Measurements from ENCODE around the gene TICAM2. TPM values are rescaled to one million over a fixed set of nuclear protein-coding genes. Genes with fewer than 3 reads are reported as not detected.

TICAM2 gene
- total RNA-seq, 1 donor, result 19.1 TPM

DNA sequence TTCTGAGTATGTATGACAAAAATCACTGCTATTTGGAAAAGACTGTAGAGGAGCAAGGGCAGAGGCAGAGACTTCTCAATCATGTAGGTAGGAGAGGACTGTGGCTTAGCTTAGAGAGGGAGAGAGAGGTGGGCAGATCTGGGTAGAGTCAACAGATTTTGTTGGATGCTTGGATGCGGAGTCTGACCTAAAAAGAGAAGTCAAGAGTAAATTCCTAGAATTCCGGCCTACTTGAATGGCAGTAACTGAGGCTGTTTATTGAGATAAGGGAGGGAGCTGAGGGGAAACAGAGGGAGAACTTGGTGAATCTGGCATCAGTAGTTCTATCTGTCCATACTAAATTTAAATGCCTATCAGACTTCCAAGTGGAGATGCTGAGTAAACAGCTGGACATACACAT lies 2.4 kb downstream of the TICAM2 start:
- DNase-seq (ENCODE audit: low read depth), result peak; percentile 47
- H3K4me3 ChIP-seq (ENCODE audit: low read depth, low read length), result peak overlapping the region; percentile 2
- TF ChIP-seq CTCF (IDR thresholded peaks at IDR 0.05; ENCODE audit: insufficient read depth, low read length), result no peak

DNA sequence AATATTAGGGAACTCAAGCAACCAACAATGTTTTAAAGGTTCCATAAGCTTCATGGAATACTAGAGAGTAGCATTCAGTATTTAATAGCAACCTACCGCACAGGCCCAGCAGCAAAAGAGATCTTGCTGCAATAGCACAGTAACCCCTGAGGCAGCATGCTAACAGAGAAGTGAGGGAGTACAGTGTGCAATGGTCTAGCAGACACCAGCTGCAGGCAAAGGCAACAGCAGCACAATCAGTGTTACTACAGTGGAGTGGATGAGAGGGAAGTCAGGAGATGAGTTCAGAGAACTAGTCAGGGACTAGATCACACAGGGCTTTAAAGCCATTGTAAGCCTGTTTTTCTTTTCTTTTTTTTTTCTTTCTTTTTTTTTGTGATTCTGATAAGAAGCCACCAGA lies 2.8 kb downstream of the TICAM2 start:
- peak overlapping the region; percentile 26 for H3K4me3 ChIP-seq (ENCODE audit: low read depth, low read length)
- peak; percentile 70 for DNase-seq (ENCODE audit: low read depth)
- no peak for TF ChIP-seq CTCF (IDR thresholded peaks at IDR 0.05; ENCODE audit: insufficient read depth, low read length)

DNA sequence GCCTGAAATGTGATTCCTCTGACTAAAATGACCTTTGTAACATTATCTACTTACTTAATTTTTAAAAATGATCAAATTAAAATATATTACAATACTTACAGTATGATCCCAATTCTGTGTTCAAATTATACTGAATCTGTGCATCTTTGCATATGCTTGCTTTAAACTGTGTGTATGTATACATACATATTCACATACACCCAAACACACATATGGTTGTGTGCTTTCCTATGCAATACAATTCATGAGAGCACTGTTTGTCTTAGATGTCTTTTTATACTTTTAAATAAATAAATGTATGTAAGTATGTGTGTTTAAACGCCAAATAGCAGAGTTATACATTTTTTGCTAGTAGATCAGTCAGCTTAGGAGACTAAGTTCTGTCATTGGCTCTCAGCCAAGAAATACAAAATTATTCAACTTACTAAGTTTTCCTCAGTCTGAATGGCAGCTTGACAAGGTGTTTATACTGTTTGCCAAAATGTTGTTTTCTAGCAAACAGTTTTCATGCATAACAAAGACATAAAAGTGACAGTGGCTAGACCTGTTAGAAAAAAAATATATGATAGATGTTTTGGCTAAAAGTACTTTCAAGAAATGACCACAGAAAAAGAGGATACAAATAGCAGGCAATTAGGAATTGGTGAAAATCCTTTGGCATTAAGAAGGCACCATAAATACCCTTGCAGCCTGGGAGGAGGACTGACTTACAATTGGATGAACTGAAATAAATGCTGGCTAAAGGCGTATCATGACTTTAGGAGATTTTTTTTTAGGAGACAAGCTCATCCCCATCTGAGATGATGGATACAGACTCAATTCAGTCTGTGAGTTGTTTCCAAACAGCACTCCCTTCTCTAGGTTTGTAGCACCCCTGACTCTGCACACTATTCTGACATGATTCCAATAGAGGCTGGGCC lies 7.9 kb downstream of the TICAM2 start:
- peak; percentile 49 for DNase-seq (ENCODE audit: low read depth)
- TF ChIP-seq CTCF (IDR thresholded peaks at IDR 0.05; ENCODE audit: insufficient read depth, low read length), result no peak
- no peak overlapping the region for H3K4me3 ChIP-seq (ENCODE audit: low read depth, low read length)

- H3K4me3 ChIP-seq (ENCODE audit: low read depth, low read length), result no peak overlapping the region
- DNase-seq (ENCODE audit: low read depth), result peak; percentile 27
- TF ChIP-seq CTCF (IDR thresholded peaks at IDR 0.05; ENCODE audit: insufficient read depth, low read length), result no peak
Observed at GRCh38 chr5:115589043-115589442, 13.2 kb downstream of the TICAM2 start.

DNA sequence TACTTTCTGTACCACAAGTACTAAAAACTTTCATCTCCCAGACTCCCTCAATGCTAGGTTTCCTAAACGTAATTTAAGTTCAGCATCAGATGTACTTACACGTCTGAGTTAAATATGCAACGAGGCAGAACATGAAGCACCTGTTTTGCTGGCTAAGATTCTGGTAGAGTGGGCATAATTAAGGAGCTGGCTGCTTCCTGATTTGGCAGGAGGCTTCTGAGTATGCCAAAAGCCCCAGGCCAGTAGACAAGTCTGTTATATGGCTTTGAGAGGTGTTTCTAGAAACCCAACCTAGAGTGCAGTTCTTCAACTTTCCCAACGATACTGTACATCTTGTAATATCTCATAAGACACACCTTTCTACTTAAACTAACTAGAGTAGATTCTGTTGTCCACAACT lies 13.6 kb downstream of the TICAM2 start:
- no peak overlapping the region for H3K4me3 ChIP-seq (ENCODE audit: low read depth, low read length)
- no peak for DNase-seq (ENCODE audit: low read depth)
- TF ChIP-seq CTCF (IDR thresholded peaks at IDR 0.05; ENCODE audit: insufficient read depth, low read length), result no peak

GRCh38 chr5:115586525-115587146 lies 15.6 kb downstream of the TICAM2 start:
- TF ChIP-seq CTCF (IDR thresholded peaks at IDR 0.05; ENCODE audit: insufficient read depth, low read length), result peak; percentile 27
- DNase-seq (ENCODE audit: low read depth), result peak; percentile 71
- no peak overlapping the region for H3K4me3 ChIP-seq (ENCODE audit: low read depth, low read length)
